ENCODE data around the gene RUNX2.

GRCh38 chr6:45386501-45386900 is 58.4 kb downstream of the RUNX2 start:
- TF ChIP-seq ZNF384 (IDR thresholded peaks at IDR 0.05) (no peak), FOXM1 (IDR thresholded peaks at IDR 0.05; ENCODE audit: borderline replicate concordance) (no peak), TARDBP (IDR thresholded peaks at IDR 0.05) (no peak), FOXK2 (IDR thresholded peaks at IDR 0.05) (no peak), FOXA1 (IDR thresholded peaks at IDR 0.05) (no peak), CTBP1 (IDR thresholded peaks at IDR 0.05; ENCODE audit: borderline replicate concordance) (no peak), BHLHE40 (IDR thresholded peaks at IDR 0.05; ENCODE audit: borderline replicate concordance) (no peak), ELF4 (IDR thresholded peaks at IDR 0.05) (no peak), LEF1 (IDR thresholded peaks at IDR 0.05; ENCODE audit: borderline replicate concordance) (no peak), SP1 (IDR thresholded peaks at IDR 0.05) (no peak), SUZ12 (IDR thresholded peaks at IDR 0.05) (no peak), ARNT (IDR thresholded peaks at IDR 0.05) (no peak), L3MBTL2 (conservative IDR thresholded peaks at IDR 0.05) (no peak)
- TF ChIP-seq, protein P1, sequence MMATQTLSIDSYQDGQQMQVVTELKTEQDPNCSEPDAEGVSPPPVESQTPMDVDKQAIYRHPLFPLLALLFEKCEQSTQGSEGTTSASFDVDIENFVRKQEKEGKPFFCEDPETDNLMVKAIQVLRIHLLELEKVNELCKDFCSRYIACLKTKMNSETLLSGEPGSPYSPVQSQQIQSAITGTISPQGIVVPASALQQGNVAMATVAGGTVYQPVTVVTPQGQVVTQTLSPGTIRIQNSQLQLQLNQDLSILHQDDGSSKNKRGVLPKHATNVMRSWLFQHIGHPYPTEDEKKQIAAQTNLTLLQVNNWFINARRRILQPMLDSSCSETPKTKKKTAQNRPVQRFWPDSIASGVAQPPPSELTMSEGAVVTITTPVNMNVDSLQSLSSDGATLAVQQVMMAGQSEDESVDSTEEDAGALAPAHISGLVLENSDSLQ (IDR thresholded peaks at IDR 0.05), result no peak

Data from HEK293T (cell line).